Frontal cortex (tissue), 4 donors: ENCODE measurements around the gene ABCA13. TPM values are rescaled to one million over a fixed set of nuclear protein-coding genes. Genes with fewer than 3 reads are reported as not detected.

Source experiments
- DNase-seq, 2 donors: peaks; one replicate each; pipeline ENCODE4 v3.0.0; 2012; ENCODE audit warnings: low spot score in 2 of 2
- FAIRE-seq: peaks from 2 replicates; lab custom pipeline; 2012; peaks lifted over from hg19 to GRCh38; lab: Jason Lieb, UNC
- total RNA-seq: library from RNA; depleted of rRNA; stranded (reverse); fragments of >200 nt; gene quantifications from one replicate; pipeline ENCODE4 v1.2.3, GENCODE V29; 2014
- donor health status: control.
- donor health status: control.
- donor health status: control.

The ABCA13 gene
- total RNA-seq, 1 donor from 2014 or later = under 0.01 TPM

DNA sequence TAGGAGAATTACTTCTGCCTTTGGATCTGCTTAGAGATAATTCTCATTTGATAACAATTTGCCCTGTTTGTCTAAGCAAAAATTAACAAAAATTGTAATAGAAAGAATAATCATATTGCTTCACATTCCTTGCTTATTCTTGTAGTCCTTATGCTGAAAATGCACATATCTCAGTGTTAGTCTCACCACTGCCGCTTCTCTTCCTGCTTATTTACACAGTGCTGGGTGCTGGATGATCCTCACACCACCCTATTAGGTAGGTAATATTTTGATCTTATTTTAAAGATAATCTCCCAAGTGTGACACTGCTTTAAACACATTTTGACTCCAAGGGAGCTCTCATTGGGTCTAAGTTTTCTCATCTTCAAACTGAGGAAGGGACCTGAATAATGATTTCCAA is 46.0 kb downstream of the ABCA13 start:
- DNase-seq = no peak
- FAIRE-seq = no peak

DNA sequence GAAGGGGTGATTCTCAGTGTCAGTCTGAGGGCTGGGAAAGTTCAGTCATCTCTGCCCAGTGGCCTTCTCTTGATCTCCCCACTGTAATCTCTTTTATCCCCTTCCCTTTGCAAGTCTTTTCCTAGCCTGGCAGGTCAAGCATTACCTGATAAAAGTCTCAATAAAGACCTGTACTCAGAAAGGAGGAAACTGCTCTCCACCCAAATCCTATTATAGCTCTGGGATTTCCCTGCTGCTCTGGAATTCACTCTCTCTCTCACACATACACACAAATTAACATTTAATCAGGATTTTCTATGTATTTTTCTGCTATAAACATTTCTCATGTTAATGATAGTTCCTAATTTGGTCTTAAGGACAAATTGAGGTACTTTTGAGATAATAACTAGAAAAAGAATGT is 46.5 kb downstream of the ABCA13 start:
- no peak for FAIRE-seq

DNA sequence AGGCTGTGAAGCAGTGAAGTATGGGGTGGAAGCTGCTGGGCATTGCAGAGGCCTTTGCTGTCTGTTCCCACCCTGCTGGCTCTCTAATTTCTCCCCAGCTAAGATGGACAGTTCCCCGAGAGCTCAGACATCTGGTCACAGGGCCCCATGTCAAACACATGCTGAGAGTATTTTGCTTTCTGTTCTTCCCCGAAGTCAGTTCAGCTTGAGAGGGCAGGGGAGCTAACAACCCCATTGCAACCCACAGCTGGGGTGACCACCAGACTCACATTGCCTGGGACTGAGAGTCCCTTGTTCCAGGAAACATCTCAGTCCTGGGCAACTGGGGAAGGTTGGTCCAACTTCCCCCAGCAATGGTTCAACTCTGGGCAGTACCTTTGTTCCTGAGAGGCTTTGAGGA is 52.8 kb downstream of the ABCA13 start:
- no peak for DNase-seq
- no peak for FAIRE-seq

More for the DNA sequence above, 46.5 kb downstream of the ABCA13 start:
- no peak for DNase-seq

DNA sequence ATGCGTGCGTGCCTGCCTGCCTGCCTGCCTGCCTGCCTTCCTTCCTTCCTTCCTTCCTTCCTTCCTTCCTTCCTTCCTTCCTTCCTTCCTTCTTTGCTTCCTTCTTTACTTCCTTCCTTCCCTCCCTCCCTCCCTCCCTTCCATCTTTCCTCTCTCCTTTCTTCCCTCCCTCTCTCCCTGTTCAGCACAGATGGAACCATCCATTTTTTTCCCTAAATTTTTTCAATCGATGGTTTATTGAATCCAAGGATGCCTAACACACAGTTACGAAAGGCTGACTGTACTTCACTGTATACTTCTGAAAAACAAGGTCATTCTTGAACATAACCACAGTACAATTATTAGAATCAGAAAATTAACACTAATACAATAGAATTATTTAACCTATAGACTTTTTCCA is 53.8 kb downstream of the ABCA13 start:
- DNase-seq (no peak), FAIRE-seq (no peak)

DNA sequence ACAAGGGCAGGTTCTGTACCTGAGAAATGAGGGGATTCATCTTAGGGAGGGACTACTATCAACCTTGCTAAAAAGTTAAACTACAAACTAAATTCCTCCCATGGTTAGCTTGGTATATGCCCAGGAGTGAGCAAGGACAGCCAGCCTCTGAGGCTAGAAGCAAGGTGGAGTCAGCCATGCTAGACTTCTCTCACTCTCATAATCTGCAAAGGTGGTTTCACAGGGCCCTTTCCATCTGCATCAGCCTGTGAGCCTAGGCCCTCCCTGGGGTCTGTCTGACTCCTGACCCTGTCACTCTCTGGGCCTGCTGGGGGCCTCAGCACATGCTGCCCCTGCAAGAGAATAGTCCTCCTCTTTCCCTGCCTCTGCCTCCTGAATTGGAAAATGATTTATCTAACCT is 66.1 kb downstream of the ABCA13 start:
- no peak for FAIRE-seq
- no peak for DNase-seq

DNA sequence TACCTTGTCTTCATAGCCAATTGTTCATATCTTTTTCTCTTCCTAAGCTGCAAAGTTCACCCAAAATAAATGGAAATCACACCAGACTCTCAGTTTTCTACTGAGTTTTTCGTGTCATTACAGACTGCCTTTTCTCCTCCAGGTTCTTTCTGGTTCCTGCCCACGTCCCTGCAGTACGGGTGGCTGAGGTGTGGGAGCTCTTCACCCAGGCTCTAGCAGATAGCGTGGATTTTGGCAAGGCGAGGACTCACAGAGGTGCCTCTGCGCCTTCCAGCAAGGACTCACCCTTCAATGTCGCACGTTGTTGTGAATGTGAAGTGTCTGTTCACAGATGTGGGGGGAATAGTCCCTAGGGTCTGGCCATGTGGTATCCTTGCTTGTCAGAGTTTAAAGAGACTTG is 71.6 kb downstream of the ABCA13 start:
- no peak for DNase-seq
- FAIRE-seq = no peak

DNA sequence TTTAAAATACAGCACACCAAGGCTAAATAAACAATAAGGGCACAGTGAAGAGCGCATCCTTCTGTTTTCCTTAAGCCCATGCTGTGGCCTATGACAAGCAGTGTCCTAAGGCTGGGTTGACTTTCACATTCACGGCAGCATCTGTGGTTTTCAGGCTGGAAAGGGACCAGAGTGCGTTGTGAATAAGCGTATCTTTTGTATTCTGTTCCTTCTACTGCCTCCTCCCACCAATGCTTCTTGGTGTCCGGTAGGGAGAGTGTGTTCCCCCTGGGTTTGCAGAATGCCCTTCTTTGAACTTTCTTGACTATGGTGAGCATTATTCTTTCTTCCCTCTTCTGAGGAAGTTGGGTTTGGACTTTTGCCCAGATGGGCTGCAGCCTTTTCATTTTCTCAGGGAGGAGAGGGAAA is 73.6 kb downstream of the ABCA13 start:
- no peak for FAIRE-seq

DNA sequence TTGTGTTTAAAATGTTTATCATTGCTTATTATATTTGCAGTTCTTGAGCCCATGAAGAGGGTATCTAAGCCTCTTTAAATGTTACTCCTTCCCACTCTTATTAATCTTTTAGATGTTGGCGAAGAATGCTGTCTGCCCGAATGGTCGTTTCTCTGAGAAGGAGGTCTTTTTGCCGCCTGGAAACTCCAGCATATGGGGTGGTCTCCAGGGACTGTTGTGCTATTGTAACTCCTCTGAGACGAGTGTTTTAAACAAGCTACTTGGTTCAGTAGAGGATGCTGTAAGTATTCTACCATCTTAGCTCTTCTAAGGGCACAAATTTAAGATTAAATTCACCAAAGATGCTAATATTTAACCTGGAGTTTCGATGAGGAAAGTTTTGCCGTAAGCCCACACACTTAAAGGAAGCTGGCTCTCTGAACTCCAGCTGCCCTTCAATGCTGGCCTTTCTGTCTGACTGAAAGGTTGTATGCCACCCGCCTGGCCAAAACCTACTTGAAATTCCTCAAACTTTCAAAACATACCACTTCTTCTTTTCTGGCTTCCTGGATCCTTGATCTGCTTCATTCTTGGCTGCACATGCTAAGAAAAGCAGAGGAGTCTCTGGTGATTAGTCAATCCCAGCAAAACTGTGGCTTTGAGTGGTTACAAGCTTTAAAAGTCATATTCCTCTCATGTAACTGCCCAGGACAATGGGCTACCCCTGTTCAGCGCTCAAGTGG is 74.7 kb downstream of the ABCA13 start:
- no peak for FAIRE-seq

More for the DNA sequence above, 73.6 kb downstream of the ABCA13 start:
- DNase-seq = no peak

DNA sequence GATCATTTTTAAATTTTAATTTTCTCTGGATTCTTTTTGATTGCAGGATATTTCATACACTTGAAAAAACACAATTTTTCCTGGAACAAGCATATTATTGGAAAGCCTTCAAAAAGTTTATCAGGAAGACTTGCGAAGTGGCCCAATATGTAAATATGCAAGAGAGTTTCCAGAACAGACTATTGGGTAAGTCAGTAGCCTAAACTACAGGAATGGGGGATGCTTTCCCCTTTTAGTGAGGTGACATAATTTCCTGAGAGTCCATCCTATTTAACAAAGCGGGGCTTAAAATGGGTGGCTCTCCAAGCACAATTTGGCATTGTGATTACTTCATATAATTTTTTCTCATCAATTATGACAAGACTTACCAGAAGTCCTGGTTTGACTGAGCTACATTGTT is 77.9 kb downstream of the ABCA13 start:
- FAIRE-seq (no peak), DNase-seq (no peak)

More for the DNA sequence above, 74.7 kb downstream of the ABCA13 start:
- no peak for DNase-seq

DNA sequence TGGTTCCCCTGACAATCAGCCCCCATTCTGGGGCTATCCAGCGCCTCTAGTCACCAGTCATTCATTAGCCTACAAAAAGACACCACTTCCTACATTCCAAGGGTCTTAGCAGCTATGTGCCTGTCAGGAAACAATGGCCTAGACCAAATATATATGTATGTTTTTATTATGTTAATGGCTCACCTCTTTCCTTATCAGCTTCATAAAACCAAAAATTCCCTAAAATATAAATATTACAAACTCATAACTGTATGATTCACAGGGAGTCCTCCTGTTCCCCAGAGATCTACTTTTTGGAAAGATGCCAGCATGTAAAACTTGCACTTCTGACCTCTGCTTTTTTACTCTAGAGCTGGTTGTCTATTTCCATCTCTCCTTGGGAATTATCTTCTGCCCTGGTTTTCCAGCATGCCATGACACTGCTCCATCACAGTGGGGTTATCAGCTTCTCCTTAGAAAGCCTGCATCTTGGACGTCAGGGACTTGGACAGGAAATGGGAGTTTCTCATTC is 79.2 kb downstream of the ABCA13 start:
- DNase-seq = no peak
- no peak for FAIRE-seq

DNA sequence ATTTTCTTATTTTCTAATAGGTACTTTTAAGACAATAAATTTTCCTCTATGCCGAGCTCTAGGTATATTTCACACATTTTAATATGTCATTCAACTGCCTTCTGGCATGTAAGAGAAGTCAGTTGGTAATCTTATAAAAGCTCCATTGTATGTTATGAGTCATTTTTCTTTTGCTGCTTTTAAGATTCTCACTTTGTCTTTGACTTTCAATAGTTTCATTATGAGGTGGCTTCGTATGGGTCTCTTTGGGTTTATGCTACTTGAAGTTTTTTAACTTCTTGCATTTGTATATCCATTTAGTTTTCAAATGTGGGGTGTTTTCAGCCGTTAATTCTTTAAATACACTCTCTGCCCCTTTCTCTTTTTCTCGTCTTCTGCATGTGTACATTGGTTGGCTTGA is 80.5 kb downstream of the ABCA13 start:
- FAIRE-seq = no peak
- no peak for DNase-seq

DNA sequence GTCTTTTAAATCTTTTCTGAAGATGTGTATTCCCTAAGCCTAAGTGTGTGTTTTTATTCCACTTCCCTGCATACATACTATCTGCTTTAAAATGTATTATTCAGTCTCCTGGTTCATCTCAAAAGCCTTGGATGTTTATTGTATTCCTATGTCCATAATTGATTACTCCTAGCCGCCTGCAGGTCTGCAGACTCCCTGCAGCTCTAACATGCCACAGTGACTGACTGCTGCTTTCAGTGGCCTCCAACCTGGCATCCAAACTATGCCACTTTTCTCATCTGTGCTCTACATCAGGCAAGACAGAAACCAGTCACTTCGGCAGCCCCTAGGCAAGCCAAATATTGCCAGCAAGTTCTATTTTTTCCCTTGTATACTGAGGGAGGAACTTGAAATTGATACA is 81.7 kb downstream of the ABCA13 start:
- no peak for FAIRE-seq
- DNase-seq = no peak

DNA sequence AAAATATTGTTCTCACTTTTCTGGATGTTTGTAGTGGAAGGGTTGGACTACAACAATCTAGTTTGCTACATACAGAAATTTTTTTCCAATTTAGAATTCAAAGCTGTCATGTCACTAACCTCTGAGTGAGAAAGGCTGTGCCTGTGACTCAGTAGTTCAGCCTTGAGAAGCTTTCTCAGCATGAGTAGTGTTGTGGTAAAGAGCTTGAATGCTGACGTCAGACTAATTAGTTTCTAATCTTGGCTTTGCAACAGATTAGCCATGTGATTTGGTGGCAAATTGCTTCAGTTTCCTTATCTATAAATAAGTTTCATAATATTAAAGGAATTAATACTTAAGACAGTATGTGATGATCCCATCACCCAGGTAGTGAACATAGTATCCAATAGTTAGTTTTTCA is 83.8 kb downstream of the ABCA13 start:
- DNase-seq (no peak), FAIRE-seq (no peak)

DNA sequence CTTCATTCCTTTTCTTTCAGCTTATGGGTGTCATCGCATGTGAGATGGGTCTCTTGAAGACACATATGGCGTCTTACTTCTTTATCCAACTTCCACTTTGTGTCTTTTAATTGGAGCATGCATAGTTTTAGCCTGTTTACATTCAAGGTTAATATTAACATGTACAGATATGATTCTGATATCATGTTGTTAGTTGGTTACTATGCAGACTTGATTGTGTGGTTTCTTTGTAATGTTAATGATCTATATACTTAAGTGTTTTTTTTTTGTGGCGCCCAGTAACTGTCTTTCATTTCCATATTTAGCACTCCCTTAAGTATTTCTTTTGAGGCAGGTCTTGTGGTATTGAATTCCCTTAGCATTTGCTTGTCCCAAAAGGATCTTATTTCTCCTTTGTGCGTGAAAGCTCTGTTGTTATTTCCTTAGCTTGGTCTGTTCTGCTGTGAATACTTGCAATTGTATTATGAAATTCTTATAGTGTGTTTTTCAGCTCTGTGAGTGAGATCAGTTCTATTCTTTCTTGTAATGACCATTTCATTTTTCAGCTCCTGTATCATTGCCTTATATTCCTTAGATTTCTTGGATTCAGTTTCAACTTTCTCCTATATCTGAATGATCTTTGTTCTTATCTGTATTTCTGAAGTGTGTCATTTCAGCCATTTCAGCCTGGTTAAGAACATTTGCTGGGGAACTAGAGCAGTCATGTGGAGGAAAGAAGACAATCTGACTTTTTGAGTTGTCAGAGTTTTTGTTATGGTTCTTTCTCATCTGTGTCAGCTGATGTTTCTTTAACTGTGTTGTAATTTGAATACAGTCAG is 88.4 kb downstream of the ABCA13 start:
- DNase-seq = no peak
- no peak for FAIRE-seq

DNA sequence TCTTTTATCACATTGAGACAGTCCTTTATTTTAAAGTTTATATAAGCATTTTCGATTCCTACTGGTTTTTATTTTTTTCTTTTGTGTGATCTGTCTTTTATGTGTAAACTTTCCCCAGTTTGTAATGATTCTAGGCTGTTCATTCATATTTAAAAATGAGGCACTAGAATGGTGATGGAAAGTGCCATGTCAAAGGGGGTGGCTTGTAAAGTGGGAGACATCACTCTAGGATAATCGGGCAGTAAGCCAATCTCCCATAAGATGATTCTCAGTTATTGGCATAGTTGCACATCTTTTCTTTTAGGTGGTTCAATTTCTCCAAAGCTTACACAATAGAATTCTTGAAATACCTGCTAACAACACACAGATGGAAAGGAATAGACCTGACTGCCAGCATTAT is 90.4 kb downstream of the ABCA13 start:
- FAIRE-seq (no peak), DNase-seq (no peak)

DNA sequence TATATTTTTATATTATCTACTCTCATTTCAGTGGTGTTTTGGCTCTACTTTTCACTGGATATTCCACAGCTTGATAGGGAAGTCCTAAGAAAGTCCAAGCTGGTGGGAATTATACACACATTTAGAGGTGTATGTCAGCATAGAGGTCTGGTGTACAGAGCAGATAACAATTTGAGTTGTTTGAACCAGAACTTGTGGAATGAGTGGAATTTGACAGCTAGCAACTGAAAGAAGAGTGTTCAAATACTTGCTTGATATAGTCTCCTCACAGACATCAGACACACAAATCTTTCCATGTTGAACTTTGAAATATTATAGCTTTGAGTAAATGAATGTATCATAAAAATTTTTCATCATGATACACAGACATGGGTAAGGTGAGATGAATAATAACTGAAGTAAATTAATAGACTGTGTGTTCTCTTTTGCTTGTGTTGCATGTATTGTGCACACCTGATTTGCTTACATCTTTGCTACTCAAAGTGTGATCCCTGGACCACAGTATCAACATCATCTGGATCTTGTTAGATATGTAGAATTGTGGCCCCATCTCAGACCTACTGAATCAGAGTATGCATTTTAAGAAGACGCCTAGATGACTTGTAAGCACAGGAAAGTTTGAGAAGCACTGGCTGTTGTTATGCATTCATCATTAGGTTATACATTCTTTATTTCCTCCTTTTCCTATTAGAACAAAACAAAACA is 91.5 kb downstream of the ABCA13 start:
- FAIRE-seq (no peak), DNase-seq (no peak)

DNA sequence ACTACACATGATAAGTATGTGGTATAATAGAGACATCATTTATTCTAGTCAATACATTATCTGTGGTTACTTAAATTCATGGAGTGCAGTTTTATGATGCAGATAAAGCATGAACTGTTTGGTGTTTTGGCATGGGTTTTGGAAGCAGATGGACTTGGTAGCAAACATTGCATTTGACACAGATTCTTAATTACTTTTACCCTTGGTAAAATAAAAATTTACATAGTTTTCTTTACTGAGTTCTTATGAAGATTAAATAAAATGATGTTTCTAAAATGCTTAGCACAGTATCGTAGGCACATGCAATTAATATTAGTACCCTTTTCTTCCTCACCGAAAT is 92.0 kb downstream of the ABCA13 start:
- no peak for DNase-seq
- no peak for FAIRE-seq

DNA sequence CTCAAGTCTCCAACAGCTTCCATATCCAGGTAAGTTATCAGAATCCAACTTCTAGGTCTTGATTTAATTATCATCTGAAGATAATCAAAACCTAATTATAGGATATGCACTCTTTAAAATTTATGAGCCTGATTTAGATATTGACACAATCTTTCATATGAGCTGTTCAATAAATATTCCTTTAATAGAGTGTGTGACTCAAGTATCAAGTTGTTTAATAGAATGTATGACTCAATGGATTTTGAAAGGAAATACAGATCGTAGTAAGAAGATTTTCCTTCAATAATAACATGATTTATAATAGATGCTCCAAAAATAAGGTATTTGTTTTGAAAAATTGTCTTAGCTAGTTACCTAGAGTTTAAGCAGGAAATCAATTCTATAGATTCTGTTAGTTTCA is 97.8 kb downstream of the ABCA13 start:
- DNase-seq = no peak
- no peak for FAIRE-seq

DNA sequence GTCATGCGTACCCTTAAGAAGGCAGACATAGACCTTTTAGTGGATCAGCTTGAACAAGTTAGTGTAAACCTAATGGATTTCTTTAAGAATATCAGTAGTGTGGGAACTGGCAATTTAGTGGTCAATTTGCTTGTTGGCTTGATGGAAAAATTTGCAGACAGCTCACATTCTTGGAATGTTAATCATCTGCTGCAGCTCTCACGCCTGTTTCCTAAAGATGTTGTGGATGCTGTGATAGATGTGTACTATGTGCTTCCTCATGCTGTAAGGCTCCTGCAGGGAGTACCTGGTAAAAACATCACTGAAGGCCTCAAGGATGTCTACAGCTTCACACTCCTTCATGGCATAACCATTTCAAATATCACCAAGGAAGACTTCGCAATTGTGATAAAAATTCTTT is 103.4 kb downstream of the ABCA13 start:
- DNase-seq (no peak), FAIRE-seq (no peak)

DNA sequence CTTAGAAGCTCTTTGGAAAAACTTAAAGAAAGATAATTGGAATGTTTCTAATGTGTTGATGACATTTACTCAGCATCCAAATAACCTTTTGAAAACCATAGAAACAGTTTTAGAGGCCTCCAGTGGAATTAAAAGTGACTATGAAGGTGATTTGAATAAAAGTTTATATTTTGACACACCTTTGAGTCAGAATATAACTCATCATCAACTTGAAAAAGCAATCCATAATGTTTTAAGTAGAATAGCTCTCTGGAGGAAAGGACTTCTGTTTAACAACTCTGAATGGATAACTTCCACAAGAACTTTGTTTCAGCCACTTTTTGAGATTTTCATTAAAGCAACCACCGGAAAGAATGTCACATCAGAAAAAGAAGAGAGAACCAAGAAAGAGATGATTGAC is 108.2 kb downstream of the ABCA13 start:
- no peak for DNase-seq
- no peak for FAIRE-seq

DNA sequence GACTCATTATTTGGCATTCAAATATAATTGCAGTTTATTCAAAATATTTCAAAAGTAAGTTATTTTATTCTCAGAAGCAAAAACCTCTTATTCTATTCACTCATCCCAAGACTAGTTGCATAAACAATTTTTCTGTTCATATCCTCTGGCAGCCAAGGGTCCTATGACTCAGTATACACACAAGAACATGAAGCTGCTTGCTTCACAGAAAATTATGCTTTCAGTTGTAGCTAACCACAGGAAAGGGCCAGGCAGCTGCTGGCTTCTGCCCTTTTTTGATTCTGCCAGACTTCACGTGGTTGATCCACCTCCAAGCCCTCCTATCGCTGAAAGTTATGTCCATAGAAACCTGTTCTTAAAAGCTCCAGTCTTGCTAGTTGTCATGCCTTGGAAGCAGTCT is 108.8 kb downstream of the ABCA13 start:
- DNase-seq (no peak), FAIRE-seq (no peak)
